NT2/D1 (cell line): ENCODE measurements around the gene CHN1.

ENCODE experiments used
- DNase-seq: peaks from one replicate; pipeline ENCODE4 v3.0.0-alpha.2; 2011; ENCODE audit warnings: low read depth, low spot score
- H3K27me3 ChIP-seq: 2 replicates; pipeline ENCODE4 v1.6.0; 2011; ENCODE audit warnings: mild to moderate bottlenecking; ENCODE audit not compliant: insufficient read length, insufficient read depth
- H3K36me3 ChIP-seq: 2 replicates; pipeline ENCODE4 v1.6.1; 2011; ENCODE audit warnings: mild to moderate bottlenecking, low read length, mixed read lengths; ENCODE audit not compliant: insufficient read depth, insufficient read length
- H3K4me1 ChIP-seq: 2 replicates; pipeline ENCODE4 v1.5.1; 2011; ENCODE audit not compliant: insufficient read depth, insufficient read length
- H3K4me3 ChIP-seq: 2 replicates; pipeline ENCODE4 v1.5.1; 2011; ENCODE audit warnings: low read depth; ENCODE audit not compliant: insufficient read length
- H3K9ac ChIP-seq: 2 replicates; pipeline ENCODE4 v1.6.0; 2011; ENCODE audit warnings: low read depth; ENCODE audit not compliant: insufficient read length
- H3K9me3 ChIP-seq: 2 replicates; pipeline ENCODE4 v1.5.1; 2011; ENCODE audit warnings: mild to moderate bottlenecking, low read length; ENCODE audit not compliant: insufficient read depth
- SUZ12 ChIP-seq: IDR thresholded peaks from 2 replicates; pipeline ENCODE4 v1.6.1; 2011; ENCODE audit not compliant: insufficient read length, insufficient read depth; ENCODE audit errors: extremely low read depth
- YY1 ChIP-seq: IDR thresholded peaks from 2 replicates; pipeline ENCODE4 v1.6.1; 2011; ENCODE audit not compliant: insufficient read length, insufficient read depth
- ZNF274 ChIP-seq: IDR thresholded peaks from 2 replicates; pipeline ENCODE4 v1.6.1; 2011; ENCODE audit warnings: mild to moderate bottlenecking, low read depth, low read length

CHN1 gene

GRCh38 chr2:174902506-174903263 lies 102.5 kb downstream of the CHN1 start:
- Histone ChIP-seq H3K27me3 (no peaks in the 10 kb centered on the region), H3K4me3 (no peak overlapping the region), H3K9ac (no peak overlapping the region), H3K9me3 (no peaks in the 10 kb centered on the region), H3K4me1 (no peaks in the 10 kb centered on the region), H3K36me3 (no peaks in the 10 kb centered on the region)
- no peak for DNase-seq
- TF ChIP-seq SUZ12 (no peak), YY1 (no peak), ZNF274 (no peak)

GRCh38 chr2:174901075-174901474 lies 104.1 kb downstream of the CHN1 start:
- TF ChIP-seq SUZ12 (no peak), YY1 (no peak), ZNF274 (no peak)
- no peak overlapping the region for H3K4me3 ChIP-seq
- no peaks in the 10 kb centered on the region for H3K36me3 ChIP-seq
- no peak for DNase-seq
- H3K27me3 ChIP-seq = no peaks in the 10 kb centered on the region
- no peak overlapping the region for H3K9ac ChIP-seq
- no peaks in the 10 kb centered on the region for H3K4me1 ChIP-seq
- H3K9me3 ChIP-seq = no peaks in the 10 kb centered on the region

GRCh38 chr2:174897286-174897685 lies 107.9 kb downstream of the CHN1 start:
- TF ChIP-seq YY1 (no peak), SUZ12 (no peak), ZNF274 (no peak)
- Histone ChIP-seq H3K9ac (no peak overlapping the region), H3K4me1 (no peaks in the 10 kb centered on the region), H3K36me3 (no peaks in the 10 kb centered on the region), H3K9me3 (no peaks in the 10 kb centered on the region), H3K27me3 (no peaks in the 10 kb centered on the region), H3K4me3 (no peak overlapping the region)
- no peak for DNase-seq

- Histone ChIP-seq H3K4me1 (no peaks in the 10 kb centered on the region), H3K9ac (no peak overlapping the region), H3K36me3 (no peaks in the 10 kb centered on the region), H3K9me3 (no peaks in the 10 kb centered on the region), H3K27me3 (no peaks in the 10 kb centered on the region), H3K4me3 (no peak overlapping the region)
- no peak for TF ChIP-seq ZNF274
- TF ChIP-seq SUZ12 = no peak
- no peak for TF ChIP-seq YY1
- DNase-seq = no peak
Measured at GRCh38 chr2:174893018-174893417, 112.2 kb downstream of the CHN1 start.

- Histone ChIP-seq H3K27me3 (no peaks in the 10 kb centered on the region), H3K9me3 (no peaks in the 10 kb centered on the region), H3K4me1 (no peaks in the 10 kb centered on the region), H3K36me3 (no peaks in the 10 kb centered on the region), H3K9ac (no peak overlapping the region), H3K4me3 (no peak overlapping the region)
- no peak for DNase-seq
- TF ChIP-seq YY1 (no peak), ZNF274 (no peak), SUZ12 (no peak)
Measured at GRCh38 chr2:174892546-174892945, 112.6 kb downstream of the CHN1 start.

GRCh38 chr2:174888646-174889271 lies 116.4 kb downstream of the CHN1 start:
- Histone ChIP-seq H3K4me1 (no peaks in the 10 kb centered on the region), H3K9ac (no peak overlapping the region), H3K4me3 (no peak overlapping the region), H3K27me3 (no peaks in the 10 kb centered on the region), H3K36me3 (no peaks in the 10 kb centered on the region), H3K9me3 (no peaks in the 10 kb centered on the region)
- TF ChIP-seq SUZ12 (no peak), ZNF274 (no peak), YY1 (no peak)
- no peak for DNase-seq

- no peaks in the 10 kb centered on the region for H3K27me3 ChIP-seq
- no peaks in the 10 kb centered on the region for H3K9me3 ChIP-seq
- TF ChIP-seq YY1 (no peak), ZNF274 (no peak), SUZ12 (no peak)
- H3K36me3 ChIP-seq = no peaks in the 10 kb centered on the region
- H3K4me1 ChIP-seq = no peaks in the 10 kb centered on the region
- H3K9ac ChIP-seq = no peak overlapping the region
- no peak overlapping the region for H3K4me3 ChIP-seq
- DNase-seq = no peak
Measured at GRCh38 chr2:174888146-174888545, 117.0 kb downstream of the CHN1 start.
